Measurements from ENCODE around the gene DNAJC9.

DNAJC9 gene

GRCh38 chr10:73234695-73235094 lies 12.4 kb downstream of the DNAJC9 start:
- no peak overlapping the region for H3K4me2 ChIP-seq (ENCODE audit: insufficient read depth, low read length)
- no peak for ATAC-seq (ENCODE audit: insufficient read depth, low read depth)
- DNase-seq, result no peak
- no peaks in the 10 kb centered on the region; the same call in 1 of the 2 replicates for H3K79me2 ChIP-seq (ENCODE audit: insufficient read depth, low read length)
- H3K27ac ChIP-seq (ENCODE audit: low read length), result no peak overlapping the region
- no peak for TF ChIP-seq EZH2 (IDR thresholded peaks at IDR 0.05; ENCODE audit: borderline replicate concordance, low read depth, low read length, severe bottlenecking)
- TF ChIP-seq, protein P1, sequence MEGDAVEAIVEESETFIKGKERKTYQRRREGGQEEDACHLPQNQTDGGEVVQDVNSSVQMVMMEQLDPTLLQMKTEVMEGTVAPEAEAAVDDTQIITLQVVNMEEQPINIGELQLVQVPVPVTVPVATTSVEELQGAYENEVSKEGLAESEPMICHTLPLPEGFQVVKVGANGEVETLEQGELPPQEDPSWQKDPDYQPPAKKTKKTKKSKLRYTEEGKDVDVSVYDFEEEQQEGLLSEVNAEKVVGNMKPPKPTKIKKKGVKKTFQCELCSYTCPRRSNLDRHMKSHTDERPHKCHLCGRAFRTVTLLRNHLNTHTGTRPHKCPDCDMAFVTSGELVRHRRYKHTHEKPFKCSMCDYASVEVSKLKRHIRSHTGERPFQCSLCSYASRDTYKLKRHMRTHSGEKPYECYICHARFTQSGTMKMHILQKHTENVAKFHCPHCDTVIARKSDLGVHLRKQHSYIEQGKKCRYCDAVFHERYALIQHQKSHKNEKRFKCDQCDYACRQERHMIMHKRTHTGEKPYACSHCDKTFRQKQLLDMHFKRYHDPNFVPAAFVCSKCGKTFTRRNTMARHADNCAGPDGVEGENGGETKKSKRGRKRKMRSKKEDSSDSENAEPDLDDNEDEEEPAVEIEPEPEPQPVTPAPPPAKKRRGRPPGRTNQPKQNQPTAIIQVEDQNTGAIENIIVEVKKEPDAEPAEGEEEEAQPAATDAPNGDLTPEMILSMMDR (IDR thresholded peaks at IDR 0.05; ENCODE audit: borderline replicate concordance, extremely low read depth, low read length, poor library complexity, severe bottlenecking), result no peak
- no peaks in the 10 kb centered on the region for H3K9me3 ChIP-seq (ENCODE audit: insufficient read depth, low read length, severe bottlenecking)
- H2AFZ ChIP-seq (ENCODE audit: low read depth, low read length), result no peak overlapping the region
- H3K27me3 ChIP-seq (ENCODE audit: insufficient read depth, low read length, poor library complexity), result no peaks in the 10 kb centered on the region
- peaks cover 81% of the 10 kb centered on the region for H3K36me3 ChIP-seq (ENCODE audit: insufficient read depth, low read length)
- H3K9ac ChIP-seq (ENCODE audit: low read depth, low read length), result no peak overlapping the region
- H3K4me3 ChIP-seq (ENCODE audit: low read depth in 1 of 2, low read length in 2 of 2), result no peak overlapping the region
- no peaks in the 10 kb centered on the region for H4K20me1 ChIP-seq (ENCODE audit: insufficient read depth, low read length)
- H3K4me1 ChIP-seq (ENCODE audit: insufficient read depth, low read length), result no peaks in the 10 kb centered on the region

DNA sequence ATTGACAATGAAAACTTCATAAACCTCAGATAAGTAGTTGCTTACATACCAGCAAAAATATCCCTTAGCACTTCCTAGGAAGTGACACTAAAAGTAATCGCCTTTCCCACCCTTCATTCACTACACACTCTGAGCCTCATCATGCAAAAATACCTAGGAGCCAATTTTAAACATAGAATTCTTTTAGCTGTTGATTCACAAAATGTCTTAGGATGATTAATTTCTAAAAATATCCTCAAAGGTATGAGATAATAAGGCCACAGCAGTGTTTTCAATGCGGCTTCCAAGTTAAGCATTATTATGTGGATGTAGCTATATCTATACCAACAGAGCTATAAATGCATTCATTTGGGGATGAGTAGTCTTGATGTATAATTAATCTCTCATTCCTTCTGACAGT lies 13.2 kb downstream of the DNAJC9 start:
- no peaks in the 10 kb centered on the region; the same call in 1 of the 2 replicates for H3K79me2 ChIP-seq (ENCODE audit: insufficient read depth, low read length)
- H3K4me3 ChIP-seq (ENCODE audit: low read depth in 1 of 2, low read length in 2 of 2), result no peak overlapping the region
- peaks cover 73% of the 10 kb centered on the region for H3K36me3 ChIP-seq (ENCODE audit: insufficient read depth, low read length)
- no peak overlapping the region for H3K4me2 ChIP-seq (ENCODE audit: insufficient read depth, low read length)
- no peak overlapping the region for H3K27ac ChIP-seq (ENCODE audit: low read length)
- no peaks in the 10 kb centered on the region for H3K9me3 ChIP-seq (ENCODE audit: insufficient read depth, low read length, severe bottlenecking)
- H3K27me3 ChIP-seq (ENCODE audit: insufficient read depth, low read length, poor library complexity), result no peaks in the 10 kb centered on the region
- ATAC-seq (ENCODE audit: insufficient read depth, low read depth), result no peak
- DNase-seq, result no peak
- H2AFZ ChIP-seq (ENCODE audit: low read depth, low read length), result no peak overlapping the region
- no peaks in the 10 kb centered on the region for H4K20me1 ChIP-seq (ENCODE audit: insufficient read depth, low read length)
- no peaks in the 10 kb centered on the region for H3K4me1 ChIP-seq (ENCODE audit: insufficient read depth, low read length)
- TF ChIP-seq EZH2 (IDR thresholded peaks at IDR 0.05; ENCODE audit: borderline replicate concordance, low read depth, low read length, severe bottlenecking), result no peak
- TF ChIP-seq, protein P1 (IDR thresholded peaks at IDR 0.05; ENCODE audit: borderline replicate concordance, extremely low read depth, low read length, poor library complexity, severe bottlenecking), result no peak
- no peak overlapping the region for H3K9ac ChIP-seq (ENCODE audit: low read depth, low read length)

GRCh38 chr10:73232887-73233286 lies 14.2 kb downstream of the DNAJC9 start:
- ATAC-seq (ENCODE audit: insufficient read depth, low read depth), result no peak

More at GRCh38 chr10:73232887-73233286, 14.2 kb downstream of the DNAJC9 start:
- Histone ChIP-seq H4K20me1 (ENCODE audit: insufficient read depth, low read length) (no peaks in the 10 kb centered on the region), H3K4me3 (ENCODE audit: low read depth in 1 of 2, low read length in 2 of 2) (no peak overlapping the region), H3K9me3 (ENCODE audit: insufficient read depth, low read length, severe bottlenecking) (no peaks in the 10 kb centered on the region), H2AFZ (ENCODE audit: low read depth, low read length) (no peak overlapping the region), H3K79me2 (ENCODE audit: insufficient read depth, low read length) (no peaks in the 10 kb centered on the region; the same call in 1 of the 2 replicates), H3K27ac (ENCODE audit: low read length) (no peak overlapping the region), H3K4me2 (ENCODE audit: insufficient read depth, low read length) (no peak overlapping the region), H3K9ac (ENCODE audit: low read depth, low read length) (no peak overlapping the region), H3K4me1 (ENCODE audit: insufficient read depth, low read length) (no peaks in the 10 kb centered on the region), H3K36me3 (ENCODE audit: insufficient read depth, low read length) (peaks cover 65% of the 10 kb centered on the region), H3K27me3 (ENCODE audit: insufficient read depth, low read length, poor library complexity) (no peaks in the 10 kb centered on the region)
- TF ChIP-seq, protein P1 (IDR thresholded peaks at IDR 0.05; ENCODE audit: borderline replicate concordance, extremely low read depth, low read length, poor library complexity, severe bottlenecking), result peak; percentile 7
- TF ChIP-seq EZH2 (IDR thresholded peaks at IDR 0.05; ENCODE audit: borderline replicate concordance, low read depth, low read length, severe bottlenecking), result no peak
- no peak for DNase-seq

All from DND-41 (cell line).